ENCODE data around the gene POC1A. TPM values are rescaled to one million over a fixed set of nuclear protein-coding genes. Genes with fewer than 3 reads are reported as not detected.
A peak's percentile ranks its signal among the peaks of the same experiment; 100 is the strongest.

Gene POC1A
- total RNA-seq, 1 experiment from 2014 or later, result 25.7 TPM

- no peaks in the 10 kb centered on the region for H3K36me3 ChIP-seq (ENCODE audit: control insufficient read depth, insufficient read depth, low read length)
- H3K4me3 ChIP-seq (ENCODE audit: low read depth in 2 of 2, low read length in 2 of 2), result no peak overlapping the region
- ATAC-seq (no peak), DNase-seq (ENCODE audit: low read depth, low spot score) (no peak)
- H3K27ac ChIP-seq (ENCODE audit: low read length), result no peak overlapping the region
- H3K4me1 ChIP-seq (ENCODE audit: control insufficient read depth, insufficient read depth, low read length), result 0 out of 2 replicates have a peak, but pooled peaks cover 3% of the 10 kb centered on the region
- CTCF ChIA-PET, result no interaction called here
- H3K27me3 ChIP-seq (ENCODE audit: control insufficient read depth, insufficient read depth, low read length), result no peaks in the 10 kb centered on the region
- TF ChIP-seq POLR2AphosphoS5 (IDR thresholded peaks at IDR 0.05; ENCODE audit: low read depth, low read length) (no peak), REST (IDR thresholded peaks at IDR 0.05; ENCODE audit: insufficient read depth in 1 of 2, low read depth in 2 of 2, low read length in 1 of 2) (no peak), SIN3A (IDR thresholded peaks at IDR 0.05; ENCODE audit: borderline replicate concordance, insufficient read depth, low read depth, low read length) (no peak), TCF7L2 (IDR thresholded peaks at IDR 0.05; ENCODE audit: low read depth, low read length) (no peak)
- TF ChIP-seq, protein P1, sequence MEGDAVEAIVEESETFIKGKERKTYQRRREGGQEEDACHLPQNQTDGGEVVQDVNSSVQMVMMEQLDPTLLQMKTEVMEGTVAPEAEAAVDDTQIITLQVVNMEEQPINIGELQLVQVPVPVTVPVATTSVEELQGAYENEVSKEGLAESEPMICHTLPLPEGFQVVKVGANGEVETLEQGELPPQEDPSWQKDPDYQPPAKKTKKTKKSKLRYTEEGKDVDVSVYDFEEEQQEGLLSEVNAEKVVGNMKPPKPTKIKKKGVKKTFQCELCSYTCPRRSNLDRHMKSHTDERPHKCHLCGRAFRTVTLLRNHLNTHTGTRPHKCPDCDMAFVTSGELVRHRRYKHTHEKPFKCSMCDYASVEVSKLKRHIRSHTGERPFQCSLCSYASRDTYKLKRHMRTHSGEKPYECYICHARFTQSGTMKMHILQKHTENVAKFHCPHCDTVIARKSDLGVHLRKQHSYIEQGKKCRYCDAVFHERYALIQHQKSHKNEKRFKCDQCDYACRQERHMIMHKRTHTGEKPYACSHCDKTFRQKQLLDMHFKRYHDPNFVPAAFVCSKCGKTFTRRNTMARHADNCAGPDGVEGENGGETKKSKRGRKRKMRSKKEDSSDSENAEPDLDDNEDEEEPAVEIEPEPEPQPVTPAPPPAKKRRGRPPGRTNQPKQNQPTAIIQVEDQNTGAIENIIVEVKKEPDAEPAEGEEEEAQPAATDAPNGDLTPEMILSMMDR (IDR thresholded peaks at IDR 0.05), result no peak
- BruUV-seq (replicated peaks), result no TSS peak
- intact Hi-C loops (cut with micrococcal nuclease; ENCODE audit: unreplicated experiment), result no loop called here
- no peaks in the 10 kb centered on the region for H3K9me3 ChIP-seq (ENCODE audit: control insufficient read depth, insufficient read depth, low read depth, low read length)
- in situ Hi-C loops (cut with HindIII; ENCODE audit: low pct_unique_long_range_greater_than_20kb, low sequenced_read_pairs), result no loop called here
- POLR2A ChIA-PET, result no interaction called here
These were observed 5.3 kb upstream of the POC1A start for GRCh38 chr3:52159503-52159902.

GRCh38 chr3:52155912-52156311, 1.7 kb upstream of the POC1A start:
- BruUV-seq (replicated peaks), result no TSS peak
- no peaks in the 10 kb centered on the region for H3K36me3 ChIP-seq (ENCODE audit: control insufficient read depth, insufficient read depth, low read length)
- H3K4me1 ChIP-seq (ENCODE audit: control insufficient read depth, insufficient read depth, low read length), result peaks cover 8% of the 10 kb centered on the region
- no peak overlapping the region for H3K4me3 ChIP-seq (ENCODE audit: low read depth in 2 of 2, low read length in 2 of 2)
- H3K9me3 ChIP-seq (ENCODE audit: control insufficient read depth, insufficient read depth, low read depth, low read length), result no peaks in the 10 kb centered on the region
- peak overlapping the region; percentile 25; the same call in 1 of the 2 replicates for H3K27ac ChIP-seq (ENCODE audit: low read length)
- TF ChIP-seq TCF7L2 (IDR thresholded peaks at IDR 0.05; ENCODE audit: low read depth, low read length) (no peak), POLR2AphosphoS5 (IDR thresholded peaks at IDR 0.05; ENCODE audit: low read depth, low read length) (no peak), SIN3A (IDR thresholded peaks at IDR 0.05; ENCODE audit: borderline replicate concordance, insufficient read depth, low read depth, low read length) (no peak), REST (IDR thresholded peaks at IDR 0.05; ENCODE audit: insufficient read depth in 1 of 2, low read depth in 2 of 2, low read length in 1 of 2) (no peak)
- TF ChIP-seq, protein P1 (IDR thresholded peaks at IDR 0.05), result no peak
- POLR2A ChIA-PET, result no interaction called here
- CTCF ChIA-PET, result no interaction called here
- H3K27me3 ChIP-seq (ENCODE audit: control insufficient read depth, insufficient read depth, low read length), result no peaks in the 10 kb centered on the region
- no peak for ATAC-seq
- in situ Hi-C loops (cut with HindIII; ENCODE audit: low pct_unique_long_range_greater_than_20kb, low sequenced_read_pairs), result no loop called here
- DNase-seq (ENCODE audit: low read depth, low spot score), result no peak
- intact Hi-C loops (cut with micrococcal nuclease; ENCODE audit: unreplicated experiment), result no loop called here

All from Panc1 (cell line).